ENCODE measurements around the gene CXCL17.

DNA sequence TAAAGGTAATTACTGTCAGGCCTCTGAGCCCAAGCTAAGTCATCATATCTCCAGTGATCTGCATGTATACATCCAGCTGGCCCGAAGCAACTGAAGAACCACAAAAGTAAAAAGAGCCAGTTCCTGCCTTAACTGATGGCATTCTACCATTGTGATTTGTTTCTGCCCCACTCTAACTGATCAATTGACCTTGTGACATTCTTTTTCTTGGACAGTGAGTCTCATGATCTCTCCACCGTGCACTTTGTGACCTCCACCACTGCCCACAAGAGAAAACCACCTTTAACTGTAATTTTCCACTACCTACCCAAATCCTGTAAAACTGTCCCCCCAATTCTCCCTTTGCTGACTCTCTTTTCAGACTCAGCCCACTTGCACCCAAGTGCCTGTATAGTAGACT lies 17.2 kb upstream of the CXCL17 start:
- TF ChIP-seq, protein P1, sequence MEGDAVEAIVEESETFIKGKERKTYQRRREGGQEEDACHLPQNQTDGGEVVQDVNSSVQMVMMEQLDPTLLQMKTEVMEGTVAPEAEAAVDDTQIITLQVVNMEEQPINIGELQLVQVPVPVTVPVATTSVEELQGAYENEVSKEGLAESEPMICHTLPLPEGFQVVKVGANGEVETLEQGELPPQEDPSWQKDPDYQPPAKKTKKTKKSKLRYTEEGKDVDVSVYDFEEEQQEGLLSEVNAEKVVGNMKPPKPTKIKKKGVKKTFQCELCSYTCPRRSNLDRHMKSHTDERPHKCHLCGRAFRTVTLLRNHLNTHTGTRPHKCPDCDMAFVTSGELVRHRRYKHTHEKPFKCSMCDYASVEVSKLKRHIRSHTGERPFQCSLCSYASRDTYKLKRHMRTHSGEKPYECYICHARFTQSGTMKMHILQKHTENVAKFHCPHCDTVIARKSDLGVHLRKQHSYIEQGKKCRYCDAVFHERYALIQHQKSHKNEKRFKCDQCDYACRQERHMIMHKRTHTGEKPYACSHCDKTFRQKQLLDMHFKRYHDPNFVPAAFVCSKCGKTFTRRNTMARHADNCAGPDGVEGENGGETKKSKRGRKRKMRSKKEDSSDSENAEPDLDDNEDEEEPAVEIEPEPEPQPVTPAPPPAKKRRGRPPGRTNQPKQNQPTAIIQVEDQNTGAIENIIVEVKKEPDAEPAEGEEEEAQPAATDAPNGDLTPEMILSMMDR (IDR thresholded peaks at IDR 0.05; ENCODE audit: low read depth, low read length, poor library complexity, severe bottlenecking) = no peak
- TF ChIP-seq EZH2phosphoT487 (IDR thresholded peaks at IDR 0.05; ENCODE audit: borderline replicate concordance, low read length) = no peak

All from DOHH2 (cell line).